GM10266 (cell line): ENCODE results near the gene CCDC184.
"Not testable (repeated sequence)": the region's sequence is repeated elsewhere in the genome, so short reads cannot be mapped to it uniquely, and the experiment has no call there.

Experiments used
- DNase-seq: peaks from one replicate; pipeline ENCODE4 v3.0.0; 2012; ENCODE audit errors: extremely low spot score
- TF ChIP-seq, protein P1 (sequence below): IDR thresholded peaks from 2 replicates; pipeline ENCODE4 v1.5.1; 2012; ENCODE audit warnings: mild to moderate bottlenecking, low read depth; ENCODE audit not compliant: control insufficient read depth, insufficient read depth; ENCODE audit errors: missing control alignments

Gene CCDC184

DNA sequence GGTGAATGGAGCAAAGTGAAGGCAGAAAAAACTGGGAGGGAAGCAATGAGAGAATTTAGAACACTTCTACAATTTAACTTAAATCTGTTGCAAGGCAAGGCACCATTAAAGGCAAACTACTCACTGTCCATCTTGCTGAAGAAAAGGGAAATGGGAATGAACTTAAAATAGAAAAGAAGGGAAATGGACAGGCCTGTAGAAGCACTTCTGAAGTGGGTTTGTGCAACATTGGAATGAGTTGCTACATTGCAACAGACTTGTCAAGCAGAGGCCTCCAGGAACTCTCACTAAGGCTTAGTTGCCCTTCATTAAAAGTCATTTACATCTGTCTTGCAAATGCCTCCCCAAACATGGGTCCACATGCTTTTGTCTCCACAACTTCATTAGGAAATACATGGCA lies 33.3 kb downstream of the CCDC184 start:
- TF ChIP-seq, protein P1, sequence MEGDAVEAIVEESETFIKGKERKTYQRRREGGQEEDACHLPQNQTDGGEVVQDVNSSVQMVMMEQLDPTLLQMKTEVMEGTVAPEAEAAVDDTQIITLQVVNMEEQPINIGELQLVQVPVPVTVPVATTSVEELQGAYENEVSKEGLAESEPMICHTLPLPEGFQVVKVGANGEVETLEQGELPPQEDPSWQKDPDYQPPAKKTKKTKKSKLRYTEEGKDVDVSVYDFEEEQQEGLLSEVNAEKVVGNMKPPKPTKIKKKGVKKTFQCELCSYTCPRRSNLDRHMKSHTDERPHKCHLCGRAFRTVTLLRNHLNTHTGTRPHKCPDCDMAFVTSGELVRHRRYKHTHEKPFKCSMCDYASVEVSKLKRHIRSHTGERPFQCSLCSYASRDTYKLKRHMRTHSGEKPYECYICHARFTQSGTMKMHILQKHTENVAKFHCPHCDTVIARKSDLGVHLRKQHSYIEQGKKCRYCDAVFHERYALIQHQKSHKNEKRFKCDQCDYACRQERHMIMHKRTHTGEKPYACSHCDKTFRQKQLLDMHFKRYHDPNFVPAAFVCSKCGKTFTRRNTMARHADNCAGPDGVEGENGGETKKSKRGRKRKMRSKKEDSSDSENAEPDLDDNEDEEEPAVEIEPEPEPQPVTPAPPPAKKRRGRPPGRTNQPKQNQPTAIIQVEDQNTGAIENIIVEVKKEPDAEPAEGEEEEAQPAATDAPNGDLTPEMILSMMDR, result no peak
- no peak for DNase-seq

DNA sequence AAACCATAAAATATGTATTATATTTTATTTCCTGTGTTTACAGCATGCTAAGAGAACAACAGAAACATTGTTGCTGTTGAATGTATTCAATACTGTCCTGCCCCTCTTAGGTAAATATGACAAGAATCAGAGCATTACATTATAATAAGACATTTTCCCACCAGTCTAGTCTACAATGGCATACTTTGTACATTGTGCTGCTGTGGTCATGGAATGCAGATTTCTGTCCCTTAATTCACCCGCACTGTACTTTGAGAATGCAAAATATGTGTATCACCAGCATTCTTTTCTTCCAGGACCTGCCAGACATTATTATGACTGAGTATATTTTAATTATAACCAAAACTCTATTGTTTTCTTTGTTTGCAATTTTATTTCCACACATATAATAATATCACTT lies 36.2 kb downstream of the CCDC184 start:
- TF ChIP-seq, protein P1, result no peak
- DNase-seq, result no peak

DNA sequence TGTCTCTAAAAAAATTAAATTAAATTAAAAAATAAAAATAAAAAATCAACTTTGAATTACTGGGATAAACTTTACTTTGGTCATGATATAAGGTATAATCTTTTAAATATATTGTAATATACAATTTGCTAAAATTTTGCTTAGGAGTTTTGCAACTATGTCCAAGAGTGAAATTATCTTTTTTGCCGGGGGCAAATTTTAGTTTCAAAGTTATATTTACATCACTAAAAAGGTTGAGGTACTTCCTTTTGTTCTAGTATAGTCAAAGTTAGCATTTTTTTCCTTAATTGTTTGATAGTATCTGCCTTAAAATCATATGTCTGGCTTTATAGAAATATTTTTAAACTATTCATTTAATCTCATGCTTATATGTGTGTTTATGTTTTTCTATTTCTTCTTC lies 37.3 kb downstream of the CCDC184 start:
- TF ChIP-seq, protein P1, result no peak

DNA sequence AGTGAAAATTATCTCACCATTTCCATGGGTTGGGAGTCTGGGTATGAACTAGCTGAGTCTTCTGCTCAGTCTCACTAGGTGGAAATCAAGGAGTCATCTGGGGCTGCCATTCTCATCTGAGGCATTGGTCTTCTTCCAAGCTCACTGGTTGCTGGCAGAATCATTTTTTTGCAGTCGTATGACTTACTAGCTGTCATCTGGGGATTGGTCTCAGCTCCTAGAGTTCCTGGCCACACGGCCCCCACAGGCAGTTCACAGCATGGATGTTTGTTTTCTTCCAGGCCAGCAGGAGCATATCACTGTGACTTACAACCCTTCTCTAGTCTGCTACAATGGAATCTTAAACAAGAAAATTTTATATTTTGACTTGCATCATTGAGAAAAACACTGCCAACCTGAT lies 38.2 kb downstream of the CCDC184 start:
- DNase-seq, result no peak

More for the DNA sequence above, 37.3 kb downstream of the CCDC184 start:
- no peak for DNase-seq

DNA sequence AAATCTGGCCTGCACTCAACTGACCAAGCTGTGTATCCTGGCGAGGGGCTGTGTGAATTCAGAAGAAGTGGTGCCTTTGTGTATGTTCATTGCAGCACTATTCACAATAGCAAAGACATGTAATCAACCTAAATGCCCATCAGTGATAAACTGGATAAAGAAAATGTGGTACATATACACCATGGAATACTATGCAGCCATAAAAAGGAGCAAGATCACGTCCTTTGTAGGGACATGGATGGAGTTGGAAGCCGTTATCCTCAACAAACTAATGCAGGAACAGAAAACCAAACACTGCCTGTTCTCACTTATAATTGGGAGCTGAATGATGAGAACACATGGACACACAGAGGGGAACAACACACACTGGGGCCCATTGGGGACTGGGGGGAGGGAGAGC lies 41.1 kb downstream of the CCDC184 start:
- not testable (repeated sequence) for DNase-seq

More for the DNA sequence above, 38.2 kb downstream of the CCDC184 start:
- TF ChIP-seq, protein P1, result no peak

DNA sequence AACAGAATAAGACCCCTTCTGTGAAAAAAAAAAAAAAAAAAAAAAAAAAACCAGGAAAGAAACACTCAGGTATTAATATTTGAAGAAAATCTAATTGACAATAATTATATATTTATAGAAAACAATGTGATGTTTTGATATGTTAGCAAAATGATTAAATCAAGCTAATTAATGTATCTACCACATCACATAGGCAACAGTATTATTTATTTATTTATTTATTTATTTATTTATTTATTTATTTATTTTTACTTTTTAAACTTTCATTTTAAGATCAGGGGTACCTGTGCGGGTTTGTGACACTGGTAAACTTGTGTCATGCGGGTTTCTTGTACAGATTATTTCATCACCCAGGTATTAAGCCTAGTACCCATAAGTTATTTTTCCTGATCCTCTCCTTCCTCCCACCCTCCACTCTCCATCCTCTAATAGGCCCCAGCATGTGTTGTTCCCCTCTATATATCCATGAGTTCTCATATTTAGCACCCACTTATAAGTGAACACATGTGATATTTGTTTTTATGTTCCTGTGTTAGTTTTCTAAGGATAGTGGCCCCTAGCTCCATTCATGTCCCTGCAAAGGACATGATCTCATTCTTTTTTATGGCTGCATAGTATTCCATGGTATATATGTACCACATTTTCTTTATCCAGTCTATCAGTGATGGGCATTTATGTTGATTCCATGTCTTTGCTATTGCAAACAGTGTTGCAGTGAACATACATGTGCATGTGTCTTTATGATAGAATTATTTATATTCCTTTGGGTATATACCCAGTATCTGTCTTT lies 47.9 kb downstream of the CCDC184 start:
- DNase-seq, result not testable (repeated sequence)
